ENCODE measurements around the gene FKBP14.

Gene FKBP14

DNA sequence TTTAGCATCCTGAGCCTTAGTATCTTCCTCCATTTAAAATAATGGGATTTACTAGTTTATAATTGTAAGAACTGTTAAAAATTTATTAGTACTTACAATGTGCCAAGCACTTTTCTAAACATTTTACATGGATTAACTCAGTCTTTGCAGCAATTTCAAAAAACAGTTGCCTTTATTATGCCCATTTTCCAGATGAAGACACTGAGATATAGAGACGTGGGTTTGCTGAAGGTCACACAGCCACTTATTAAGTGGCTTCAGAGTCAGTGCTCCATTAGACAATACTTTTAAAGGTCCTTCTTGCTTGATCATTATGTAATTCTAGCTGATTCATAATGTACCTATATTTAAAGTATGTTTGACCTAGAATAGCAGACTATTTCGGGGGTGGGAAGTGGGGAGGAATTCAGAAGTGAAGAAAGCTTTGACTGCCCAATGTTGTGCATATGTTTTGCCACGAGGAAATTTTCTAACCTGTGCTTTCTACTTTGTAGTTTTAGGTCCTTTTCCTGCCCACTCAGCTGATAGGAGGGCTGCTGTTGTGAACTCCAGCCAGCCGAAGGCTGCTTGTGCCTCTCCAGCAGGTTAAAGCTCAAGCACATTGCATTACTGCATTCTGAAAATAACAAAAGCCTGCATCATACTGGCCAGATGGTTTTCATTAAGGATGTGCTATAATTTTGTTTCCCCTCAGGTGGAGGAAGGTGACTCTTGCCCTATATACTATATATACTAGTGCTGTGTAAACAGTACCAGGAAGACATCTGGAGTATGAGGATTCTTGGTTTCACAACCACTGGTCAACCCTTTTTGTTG lies 6.0 kb upstream of the FKBP14 start:
- DNase-seq, result no peak

DNA sequence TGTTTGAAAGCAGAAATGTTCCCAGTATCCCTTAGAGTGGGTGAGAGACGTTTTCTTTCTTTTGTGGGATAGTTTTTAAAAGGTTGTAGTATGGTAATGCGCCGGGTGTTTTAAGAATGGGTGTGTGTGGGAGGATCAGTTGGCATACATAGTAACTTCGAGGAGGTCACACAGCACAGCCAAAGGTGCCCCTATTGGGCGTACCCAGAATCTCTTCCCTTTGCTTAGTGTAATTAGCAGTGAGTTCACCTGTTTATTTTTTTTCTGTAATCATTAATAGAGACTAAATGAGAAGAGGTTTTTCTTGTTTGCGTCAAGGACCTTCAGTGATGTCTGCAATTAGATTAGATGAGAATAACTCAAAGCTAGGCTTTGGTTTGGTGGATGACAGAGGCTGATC lies 3.2 kb upstream of the FKBP14 start:
- no peak for DNase-seq

DNA sequence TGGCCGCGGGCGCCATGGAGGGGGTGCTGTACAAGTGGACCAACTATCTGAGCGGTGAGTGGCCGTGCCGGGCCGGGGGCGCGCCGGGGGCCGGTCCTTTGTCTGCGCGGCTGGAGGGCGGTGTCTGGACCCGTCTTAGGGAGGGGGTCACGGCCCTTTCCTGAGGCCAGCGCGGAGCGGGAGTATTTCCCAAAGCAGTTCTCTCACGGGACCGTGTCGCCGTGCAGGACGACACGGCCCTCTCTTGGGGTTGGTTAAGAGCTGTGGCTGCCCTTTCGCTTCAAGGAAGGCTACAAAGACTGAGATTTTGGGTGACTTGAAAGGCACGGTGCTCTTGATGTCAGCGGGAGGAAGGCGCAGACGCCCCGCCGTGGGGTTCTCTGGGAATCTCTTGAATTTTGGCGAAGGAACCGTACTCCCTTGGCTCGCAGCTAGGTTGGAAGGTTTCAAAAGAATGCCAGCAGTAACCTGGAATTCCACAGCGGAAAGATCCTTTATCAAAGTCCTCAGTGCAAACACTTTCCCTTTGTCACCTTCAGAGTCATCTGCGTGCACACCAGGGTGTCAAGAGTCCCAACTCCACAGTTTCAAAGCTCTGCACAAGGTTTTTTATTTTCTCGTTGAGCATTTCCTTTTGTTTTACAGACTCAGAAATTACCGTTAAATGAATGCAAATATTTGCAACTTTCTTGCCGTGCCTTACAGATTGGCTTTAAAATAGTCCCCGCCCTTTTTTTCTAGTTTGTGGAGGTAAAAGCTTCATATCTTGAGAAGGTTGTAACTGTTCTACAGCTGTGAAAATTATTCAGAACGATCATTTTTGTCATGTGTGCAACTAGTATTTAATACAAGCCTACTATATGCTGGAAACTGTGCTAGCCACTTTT lies 2.5 kb upstream of the FKBP14 start:
- peak; percentile 19 for DNase-seq

DNA sequence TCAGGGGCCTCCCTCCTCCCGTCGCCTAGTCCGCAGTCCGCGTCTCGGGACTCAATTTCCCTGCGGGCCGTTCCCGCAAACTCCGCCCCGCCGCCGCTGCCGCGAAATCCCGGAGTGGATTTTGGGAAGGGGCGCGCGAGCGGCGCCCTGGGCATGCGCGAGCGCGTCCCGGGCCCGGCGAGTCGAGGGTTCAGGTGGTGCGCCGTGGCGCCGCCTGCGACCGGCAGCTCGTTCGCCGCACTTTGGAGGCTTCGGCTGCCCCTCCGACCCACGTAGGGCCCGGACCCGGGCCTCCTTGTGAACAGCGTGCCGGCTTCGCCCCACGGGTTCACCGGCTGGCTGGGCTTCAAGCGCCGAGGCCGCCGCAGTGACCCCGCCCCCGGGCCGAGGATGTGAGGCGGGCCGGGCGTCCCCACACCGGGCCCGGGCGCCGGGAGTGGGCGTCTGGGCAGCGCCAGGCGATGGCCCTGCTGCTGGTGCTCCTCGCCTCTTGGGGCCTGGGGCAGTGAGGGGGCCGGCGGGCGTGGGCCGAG lies 1.8 kb upstream of the FKBP14 start, which contains the start of gene PLEKHA8:
Gene PLEKHA8 (plus strand): TSS at position 197 of the 533 bp plus-strand sequence. CDS start 351 bp downstream, outside the sequence.
- DNase-seq, result peak; percentile 90

DNA sequence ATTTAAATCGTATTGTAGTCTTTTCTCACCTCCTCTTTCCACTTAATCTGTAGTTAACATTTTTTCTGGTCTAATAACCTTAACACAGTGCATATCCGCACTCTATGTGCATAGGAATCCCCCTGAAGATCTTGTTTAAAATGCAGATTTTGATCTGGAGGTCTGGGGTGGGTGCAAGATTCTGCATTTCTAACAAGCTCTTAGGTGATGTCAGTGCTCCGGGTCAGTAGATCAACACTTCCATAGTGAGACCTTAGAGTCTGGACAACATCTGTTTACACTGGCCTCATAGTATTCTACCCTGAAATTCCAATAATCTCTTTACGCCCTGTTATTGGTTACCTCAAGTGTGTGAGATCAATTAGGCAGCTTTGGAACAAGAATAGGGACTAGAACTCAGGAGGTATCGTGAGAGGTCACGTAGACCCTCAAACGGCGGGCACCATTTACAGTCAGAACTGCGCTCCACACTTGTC lies 1.3 kb upstream of the FKBP14 start:
- no peak for DNase-seq

DNA sequence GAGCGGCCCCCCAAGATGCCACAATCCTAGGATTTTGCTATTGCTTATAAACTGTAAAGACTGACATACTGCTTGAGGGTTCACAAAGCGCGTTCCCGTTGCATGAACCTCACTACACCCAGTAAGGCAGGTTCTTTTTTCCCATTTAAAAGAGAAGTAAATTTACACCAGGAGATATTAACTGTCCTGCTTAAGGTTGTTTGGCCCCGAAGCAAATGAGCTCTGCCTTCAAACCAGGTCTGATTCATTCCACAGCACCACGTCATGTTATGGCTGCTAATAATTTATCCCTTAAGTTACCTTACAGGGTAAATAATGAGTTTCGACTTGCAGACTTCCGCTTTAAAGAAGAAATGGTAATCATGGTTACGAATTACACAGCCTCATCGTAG lies 559 bp upstream of the FKBP14 start:
- no peak for DNase-seq

DNA sequence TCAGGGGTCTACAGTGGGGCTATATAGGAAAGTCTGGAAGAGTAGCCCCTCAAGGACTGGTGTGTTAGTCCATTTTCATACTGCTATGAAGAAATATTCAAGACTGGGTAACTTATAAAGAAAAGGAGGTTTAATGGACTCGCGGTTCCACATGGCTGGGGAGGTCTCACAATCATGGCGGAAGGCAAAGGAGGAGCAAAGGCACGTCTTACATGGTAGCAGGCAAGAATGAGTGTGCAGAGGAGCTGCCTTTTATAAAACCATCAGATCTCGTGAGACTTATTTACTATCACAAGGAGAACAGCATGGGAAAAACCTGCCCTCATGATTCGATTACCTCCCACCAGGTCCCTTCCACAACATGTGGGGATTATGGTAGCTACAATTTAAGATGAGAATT lies 3.0 kb downstream of the FKBP14 start:
- no peak for DNase-seq

DNA sequence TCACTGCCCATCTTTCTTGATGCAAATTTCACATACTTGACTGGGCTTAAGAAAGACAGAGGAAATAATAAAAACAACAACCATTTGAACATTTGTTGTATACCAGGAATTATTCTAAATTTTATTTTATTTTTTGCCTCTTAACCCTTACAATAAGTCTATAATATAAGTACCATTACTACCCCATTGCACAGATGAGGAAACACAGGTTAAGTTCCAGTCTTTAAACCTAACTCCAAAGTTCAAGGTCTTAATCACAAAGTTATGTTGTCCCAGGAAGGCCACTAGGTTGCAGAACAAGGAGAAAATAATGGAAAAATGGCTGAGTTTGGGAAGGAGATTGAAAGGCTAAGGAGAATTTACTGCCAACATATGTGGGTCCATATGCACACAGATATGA lies 3.5 kb downstream of the FKBP14 start:
- no peak for DNase-seq

DNA sequence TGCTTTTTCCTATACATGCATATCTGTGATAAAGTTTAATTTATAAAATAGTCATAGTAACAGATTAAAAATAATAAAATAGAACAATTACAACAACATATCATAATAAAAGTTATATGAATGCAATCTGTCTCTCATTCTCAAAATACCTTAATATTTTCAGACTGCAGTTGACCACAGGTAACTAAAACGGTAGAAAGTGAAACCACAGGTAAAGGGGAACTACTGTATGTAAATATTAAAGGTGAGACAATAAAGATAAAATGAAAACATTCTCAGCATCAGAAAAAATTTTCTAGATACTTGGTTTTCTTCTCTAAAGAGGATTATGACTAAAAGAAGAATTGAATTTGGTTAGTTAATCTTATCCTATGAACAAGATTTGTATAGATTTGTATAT lies 6.0 kb downstream of the FKBP14 start:
- DNase-seq, result no peak

DNA sequence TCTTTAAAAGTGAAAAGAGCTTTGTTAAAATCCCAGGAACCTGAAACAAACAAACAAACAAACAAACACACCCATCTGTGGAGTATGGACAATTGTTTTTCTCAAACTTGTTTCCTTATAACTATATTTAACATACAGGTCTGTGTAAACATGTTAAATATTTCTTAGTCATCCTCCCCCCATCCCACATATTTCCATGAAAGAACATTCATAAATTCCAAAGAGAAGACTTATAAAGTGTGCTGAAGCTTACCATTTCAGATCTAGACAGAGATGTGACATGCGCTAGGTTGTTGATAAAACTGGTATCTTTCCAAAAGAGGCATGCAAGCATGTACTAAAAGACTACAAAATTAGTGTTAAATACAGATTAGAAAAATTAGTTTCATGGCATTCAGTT lies 6.5 kb downstream of the FKBP14 start:
- DNase-seq, result no peak

DNA sequence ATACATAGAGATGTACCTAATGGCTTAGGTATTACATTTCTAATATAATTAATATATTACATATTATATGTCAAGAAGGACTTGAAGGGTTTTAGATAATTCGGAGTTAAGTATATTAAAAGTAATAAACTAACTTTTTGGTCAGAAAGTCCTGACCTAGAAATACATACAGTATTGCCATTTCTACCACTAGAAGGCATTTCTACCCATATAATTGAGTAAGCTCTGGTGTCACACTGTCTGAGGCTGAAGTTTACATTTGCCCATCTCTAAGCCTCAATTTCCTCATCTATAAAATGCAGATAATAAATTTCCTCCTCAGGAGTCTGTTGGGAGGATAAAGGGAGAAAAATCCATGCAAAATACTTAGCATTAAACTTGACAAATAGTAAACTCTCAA lies 7.1 kb downstream of the FKBP14 start:
- no peak for DNase-seq

DNA sequence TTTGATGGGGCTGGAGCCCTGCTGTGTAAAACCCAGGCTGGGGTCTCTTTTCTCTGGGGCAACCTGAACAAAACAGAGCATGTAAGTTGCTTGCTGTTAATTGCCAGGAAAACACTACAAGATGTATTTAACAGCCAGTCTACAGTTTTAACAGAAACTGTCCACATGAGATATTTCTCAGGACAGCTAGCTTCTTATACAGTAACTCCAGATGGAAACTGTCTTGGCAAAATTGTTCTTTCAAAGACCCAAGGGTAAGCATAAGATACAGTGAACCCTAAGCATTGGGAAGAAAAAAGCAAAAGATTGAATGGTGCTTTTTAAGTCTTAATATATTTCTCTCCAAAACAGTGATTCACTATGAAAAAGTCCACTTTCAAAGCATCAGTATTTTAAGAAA lies 8.1 kb downstream of the FKBP14 start:
- DNase-seq, result no peak

DNA sequence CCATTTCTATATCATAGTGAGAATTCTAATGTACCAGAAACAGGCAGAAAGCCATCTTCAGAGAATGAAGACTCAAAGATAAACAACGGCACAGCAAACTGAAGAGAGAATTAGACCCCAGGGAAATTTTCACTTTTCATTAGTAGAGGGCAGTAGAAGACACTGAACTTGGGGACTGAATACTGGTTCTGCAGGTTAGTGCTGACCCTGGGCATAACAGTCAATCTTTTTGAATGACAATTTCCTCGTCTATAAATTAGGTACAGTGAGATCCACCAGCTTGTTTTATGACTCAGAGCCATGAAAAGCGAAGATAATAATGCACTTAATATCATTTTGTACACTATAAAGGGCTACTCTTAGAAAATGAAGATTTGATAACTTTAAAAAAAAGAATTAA lies 13.7 kb downstream of the FKBP14 start:
- DNase-seq, result no peak

DNA sequence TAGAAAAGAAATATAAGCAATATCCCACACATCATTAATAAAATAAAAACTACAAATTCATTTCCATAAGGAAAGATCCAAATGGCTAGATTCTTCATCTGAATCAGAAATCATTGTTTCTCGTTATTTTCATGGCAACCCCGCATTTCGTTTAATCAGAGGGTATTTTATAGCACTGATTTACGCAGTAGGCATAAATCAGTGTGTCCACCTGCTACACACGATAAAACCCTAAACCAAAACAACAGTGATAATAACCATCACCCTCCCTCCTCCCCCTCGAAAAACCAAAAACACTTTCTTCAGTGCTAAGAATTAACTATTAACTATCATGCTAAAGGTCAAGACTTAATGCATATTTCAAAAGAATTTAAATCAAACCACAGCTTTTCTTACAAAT lies 16.5 kb downstream of the FKBP14 start:
- DNase-seq, result no peak

DNA sequence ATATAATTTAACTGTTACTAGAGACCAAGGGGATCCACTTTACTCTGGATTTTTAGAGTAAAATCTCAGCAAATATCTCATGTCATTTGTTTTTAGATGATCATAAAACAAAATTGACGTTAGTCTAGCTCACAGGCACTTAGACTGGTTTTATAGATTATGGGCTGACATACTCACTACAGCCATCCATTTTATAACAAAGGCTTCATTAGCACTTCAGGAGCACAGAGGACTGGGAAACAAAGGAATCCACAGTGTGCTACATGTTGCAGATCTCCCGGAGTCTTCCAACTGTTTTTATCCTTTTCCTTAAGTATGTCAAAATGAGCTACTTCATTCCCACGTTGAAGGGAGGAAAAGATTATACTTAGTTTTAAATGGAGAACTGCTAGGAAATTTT lies 21.0 kb downstream of the FKBP14 start:
- DNase-seq, result no peak

DNA sequence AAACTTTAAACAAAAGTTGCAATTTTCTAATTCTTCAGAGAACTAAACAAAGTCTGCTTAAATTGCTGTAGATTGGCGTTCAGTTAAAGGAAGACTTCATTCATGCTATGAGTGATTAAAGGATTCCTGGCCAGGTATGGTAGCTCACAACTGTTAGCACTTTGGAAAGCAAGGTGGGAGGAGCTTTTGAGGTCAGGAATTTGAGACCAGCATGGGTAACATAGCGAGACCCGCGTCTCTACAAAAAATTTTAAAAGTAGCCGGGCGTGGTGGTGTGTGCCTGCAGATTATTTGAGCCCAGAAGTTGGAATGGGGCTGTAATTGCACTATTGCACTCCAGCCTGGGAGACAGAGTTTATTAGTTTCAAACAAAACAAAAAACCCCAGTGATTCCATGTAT lies 23.4 kb downstream of the FKBP14 start:
- DNase-seq, result no peak

DNA sequence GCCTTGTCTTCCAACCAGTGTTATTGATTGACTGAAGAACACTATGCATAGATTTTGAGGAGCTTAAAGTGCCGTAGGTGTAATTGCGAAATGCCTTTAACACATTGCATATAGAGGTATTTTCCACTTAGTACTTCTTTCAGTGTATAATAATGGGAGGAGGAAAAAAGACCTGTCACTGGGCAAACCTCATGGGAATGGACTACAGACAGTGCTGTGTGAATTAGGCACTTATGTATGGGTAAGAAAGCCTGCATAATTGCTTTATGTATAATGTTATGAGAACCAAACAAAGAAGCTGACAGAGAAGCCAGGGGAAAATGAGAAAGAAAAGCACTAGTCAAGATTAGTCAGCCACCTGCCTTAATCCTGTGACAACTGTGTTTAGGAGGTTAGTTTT lies 24.5 kb downstream of the FKBP14 start:
- no peak for DNase-seq

DNA sequence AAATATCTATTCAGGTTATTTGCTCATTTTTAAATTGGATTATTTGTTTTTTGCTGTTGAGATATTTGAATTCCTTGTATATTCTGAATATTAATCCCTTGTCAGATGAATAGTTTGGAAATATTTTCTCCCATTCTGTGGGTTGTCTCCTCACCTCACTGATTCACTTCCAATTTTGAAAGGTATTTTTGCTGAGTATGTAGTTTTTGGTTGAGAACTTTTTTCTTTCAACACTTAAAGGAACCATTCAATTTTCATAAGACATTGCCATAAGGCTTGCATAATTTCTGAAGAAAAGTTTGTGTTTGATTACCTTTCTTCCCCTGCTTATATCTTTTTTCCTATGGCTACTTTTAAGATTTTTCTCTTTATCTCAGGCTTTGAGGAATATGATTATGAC lies 28.0 kb downstream of the FKBP14 start:
- no peak for DNase-seq

DNA sequence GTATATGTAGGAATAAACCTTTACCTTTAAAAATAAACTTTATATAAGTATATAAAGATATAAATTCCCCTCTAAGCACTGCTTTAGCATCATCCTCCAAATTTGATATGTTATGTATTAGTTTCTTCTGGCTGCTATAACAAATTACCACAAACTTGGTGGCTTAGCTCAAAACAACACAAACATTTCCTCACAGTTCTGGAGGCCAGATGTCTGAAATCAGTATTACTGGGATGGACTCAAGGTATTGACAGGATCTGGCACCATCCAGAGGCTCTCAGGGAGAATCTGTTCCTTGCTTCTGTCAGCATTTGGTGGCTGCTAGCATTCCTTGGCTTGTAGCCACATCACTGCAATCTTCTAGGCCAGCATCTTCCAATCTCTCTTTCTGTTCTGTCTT lies 30.2 kb downstream of the FKBP14 start:
- no peak for DNase-seq

DNA sequence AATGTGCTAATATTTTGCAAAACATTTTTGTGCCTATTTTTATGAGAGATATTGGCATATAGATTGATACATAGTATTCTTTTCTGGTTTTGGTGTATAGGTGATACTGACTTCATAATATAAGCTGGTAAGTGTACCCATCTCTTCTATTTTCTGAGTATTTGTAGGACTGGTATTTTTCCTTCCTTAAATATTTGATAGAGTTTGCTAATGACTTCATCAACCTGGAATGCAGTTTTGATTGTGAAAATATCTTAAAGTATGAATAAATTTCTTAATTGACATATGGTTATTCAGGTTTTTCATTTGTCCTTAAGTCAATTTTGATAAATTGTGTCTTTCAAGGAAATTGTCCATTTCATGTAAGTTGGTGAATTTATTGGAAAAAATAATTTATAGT lies 30.9 kb downstream of the FKBP14 start:
- DNase-seq, result no peak

DNA sequence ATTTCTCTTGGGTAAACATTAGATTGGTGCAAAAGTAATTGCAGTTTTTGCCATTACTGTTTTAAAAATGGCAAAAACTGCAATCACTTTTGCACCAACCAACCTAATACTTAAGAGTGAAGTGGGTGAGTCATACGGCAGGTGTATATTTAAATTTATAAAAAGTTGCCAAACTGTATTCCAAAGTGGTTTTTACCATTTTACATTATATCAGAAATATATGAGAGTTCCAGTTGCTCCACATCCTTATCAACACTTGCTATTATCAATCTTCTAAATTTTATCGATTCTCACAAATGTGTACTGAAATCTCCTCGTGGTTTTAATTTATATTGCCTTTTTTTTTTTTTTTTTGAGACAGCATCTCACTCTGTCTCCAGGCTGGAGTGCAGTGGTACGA lies 33.4 kb downstream of the FKBP14 start:
- no peak for DNase-seq

DNA sequence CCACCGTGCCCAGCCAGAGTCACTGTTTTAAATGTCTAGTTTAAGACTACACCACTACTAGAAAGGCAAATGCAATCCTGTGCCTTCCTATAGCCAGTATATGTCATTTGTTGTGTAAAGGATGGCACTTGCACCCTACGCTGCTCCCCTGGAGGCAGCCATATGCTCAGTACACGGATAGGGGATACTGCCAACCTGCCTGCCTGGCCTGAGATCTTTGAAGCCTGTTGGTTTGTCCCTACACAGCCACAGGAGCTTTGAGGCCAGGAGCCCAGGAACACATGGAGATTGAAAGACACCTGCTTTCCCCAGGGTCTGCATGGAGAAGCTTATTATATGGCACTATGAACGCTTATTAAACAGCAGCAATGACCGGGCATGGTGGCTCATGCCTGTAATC lies 34.6 kb downstream of the FKBP14 start:
- DNase-seq, result no peak

DNA sequence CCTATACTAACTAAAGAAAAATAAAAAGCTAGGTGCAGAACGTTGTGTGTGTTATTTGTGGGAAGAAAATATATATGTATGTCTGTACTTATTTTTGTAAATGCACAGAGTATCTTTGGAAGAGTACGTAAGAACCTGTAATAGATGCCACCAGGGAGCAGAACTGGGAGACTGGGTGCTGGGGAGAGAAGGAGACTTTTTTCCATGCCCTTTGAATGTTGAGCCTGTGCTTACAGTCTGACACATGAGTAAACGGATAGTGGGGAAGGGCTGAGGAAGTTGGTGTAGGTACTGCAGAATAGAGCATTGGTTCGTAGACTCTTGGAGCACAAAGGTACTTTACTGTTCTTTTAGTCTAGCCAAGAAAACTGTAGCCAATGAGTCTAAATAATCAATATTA lies 35.6 kb downstream of the FKBP14 start:
- no peak for DNase-seq
